SKM-1 (cell line): ENCODE measurements around the gene MUC13.
"Not testable (repeated sequence)": the region's sequence is repeated elsewhere in the genome, so short reads cannot be mapped to it uniquely, and the experiment has no call there.

Experiments used
- DNase-seq: peaks from one replicate; lab custom pipeline; 2025; ENCODE audit not compliant: unreplicated experiment; lab: John Stamatoyannopoulos, UW

The MUC13 gene

GRCh38 chr3:124934577-124934976, at the start of gene MUC13:
MUC13 (minus strand) TSS chr3:124934751; CDS start chr3:124934712, 39 bp downstream.
- no peak for DNase-seq

GRCh38 chr3:124982855-124983254, 48.3 kb upstream of the MUC13 start:
- DNase-seq, result no peak

- DNase-seq, result no peak
Measured at GRCh38 chr3:124981472-124981871, 46.9 kb upstream of the MUC13 start.

- no peak for DNase-seq
Measured at GRCh38 chr3:124978627-124979026, 44.1 kb upstream of the MUC13 start.

GRCh38 chr3:124976383-124976782, 41.8 kb upstream of the MUC13 start:
- DNase-seq, result no peak

- no peak for DNase-seq
Measured at GRCh38 chr3:124974691-124975090, 40.1 kb upstream of the MUC13 start.

GRCh38 chr3:124973290-124973689, 38.7 kb upstream of the MUC13 start:
- no peak for DNase-seq

GRCh38 chr3:124972457-124972856, 37.9 kb upstream of the MUC13 start:
- no peak for DNase-seq

GRCh38 chr3:124969963-124970722, 35.6 kb upstream of the MUC13 start:
- no peak for DNase-seq

- no peak for DNase-seq
Measured at GRCh38 chr3:124969190-124969589, 34.6 kb upstream of the MUC13 start.

GRCh38 chr3:124967964-124968363, 33.4 kb upstream of the MUC13 start:
- no peak for DNase-seq

GRCh38 chr3:124966521-124967445, 32.2 kb upstream of the MUC13 start:
- no peak for DNase-seq

GRCh38 chr3:124965413-124965812, 30.9 kb upstream of the MUC13 start:
- no peak for DNase-seq

- no peak for DNase-seq
Measured at GRCh38 chr3:124964387-124964786, 29.8 kb upstream of the MUC13 start.

GRCh38 chr3:124963755-124964154, 29.2 kb upstream of the MUC13 start:
- no peak for DNase-seq

GRCh38 chr3:124962403-124962940, 27.9 kb upstream of the MUC13 start:
- DNase-seq, result no peak

GRCh38 chr3:124960698-124961097, 26.1 kb upstream of the MUC13 start:
- DNase-seq, result no peak

GRCh38 chr3:124960105-124960504, 25.6 kb upstream of the MUC13 start:
- no peak for DNase-seq

GRCh38 chr3:124957951-124958350, 23.4 kb upstream of the MUC13 start:
- not testable (repeated sequence) for DNase-seq

- no peak for DNase-seq
Measured at GRCh38 chr3:124952282-124952855, 17.8 kb upstream of the MUC13 start.

- DNase-seq, result no peak
Measured at GRCh38 chr3:124951511-124952281, 17.1 kb upstream of the MUC13 start.
